K562 (cell line): Measurements from ENCODE around the gene IBA57. TPM values are rescaled to one million over a fixed set of nuclear protein-coding genes. Genes with fewer than 3 reads are reported as not detected.
A peak's percentile ranks its signal among the peaks of the same experiment; 100 is the strongest.

Experiments
- ATAC-seq: fragments of 200-7000 bp; cut with Tn5 transposase; 3 replicates; pipeline ENCODE4 v1.9.1; 2020; ENCODE audit warnings: moderate library complexity
- BruUV-seq: library from RNA; stranded (reverse); fragments of 400-500 nt; replicated peaks from 2 replicates; lab custom pipeline; 2021; lab: Mats Ljungman, UMichigan
- CTCF ChIA-PET: fragments of 300-600 bp; formaldehyde crosslinking; extraction: SDS; loops from one replicate; lab custom pipeline; 2021; ENCODE audit warnings: low intra/inter-chr PET ratio; lab: Yijun Ruan, JAX
- POLR2A ChIA-PET: fragments of 300-600, 350-650 bp; sonication (Branson Sonifier 250); formaldehyde crosslinking; extraction: SDS; loops from one replicate; lab custom pipeline; 2021; ENCODE audit warnings: antibody characterized with exemption, inconsistent platforms; lab: Yijun Ruan, JAX
- DNase-seq, 4 experiments: peaks; one replicate each; pipeline versions ENCODE4 v3.0.0 to v3.0.0-alpha.2; 2011 to 2018; ENCODE audit warnings: low spot score in 3 of 4, mixed read lengths in 3 of 4; ENCODE audit errors: extremely low read depth in 1 of 4
- FAIRE-seq: peaks from 2 replicates; lab custom pipeline; 2011; peaks lifted over from hg19 to GRCh38; lab: Jason Lieb, UNC
- H2AFZ ChIP-seq: 2 replicates; pipeline ENCODE4 v1.6.0; 2011; ENCODE audit warnings: low read depth, low read length, control low read depth, inconsistent platforms
- H3K27ac ChIP-seq: fragments of 200-600 bp; 3 replicates; pipeline ENCODE4 v1.8.0; 2011; ENCODE audit warnings: low read depth, mild to moderate bottlenecking, control low read depth, inconsistent platforms, low read length, moderate library complexity, mixed read lengths; ENCODE audit errors: extremely low read depth
- H3K27me3 ChIP-seq, 2 experiments: fragments of 300-600 bp in 1 of 2; 2 replicates in 1 of 2; 3 replicates in 1 of 2; pipeline versions ENCODE4 v1.6.0 to v1.8.0; 2011; ENCODE audit warnings: inconsistent platforms in 2 of 2, low read length in 2 of 2, mild to moderate bottlenecking in 1 of 2, mixed read lengths in 1 of 2, moderate library complexity in 1 of 2; ENCODE audit not compliant: control insufficient read depth in 2 of 2, insufficient read depth in 2 of 2
- H3K36me3 ChIP-seq: fragments of 300-600 bp; 3 replicates; pipeline ENCODE4 v1.8.0; 2011; ENCODE audit warnings: mild to moderate bottlenecking, low read length, inconsistent platforms; ENCODE audit not compliant: control insufficient read depth, insufficient read depth
- H3K4me1 ChIP-seq, 2 experiments: fragments of 200-600 bp in 1 of 2; replicated peaks in 1 of 2; 2 replicates in 1 of 2; 3 replicates in 1 of 2; pipeline versions ENCODE4 v1.5.1 to v1.8.0; 2011; ENCODE audit warnings: inconsistent platforms in 2 of 2, low read length in 2 of 2, mild to moderate bottlenecking in 1 of 2, mixed read lengths in 1 of 2, moderate library complexity in 1 of 2; ENCODE audit not compliant: control insufficient read depth in 2 of 2, insufficient read depth in 2 of 2
- H3K4me2 ChIP-seq: 2 replicates; pipeline ENCODE4 v1.6.1; 2011; ENCODE audit warnings: low read length, control low read depth, inconsistent platforms, mixed read lengths; ENCODE audit not compliant: insufficient read depth
- H3K4me3 ChIP-seq: fragments of 200-600 bp; sonication (generic), shearing (Covaris generic); 2 replicates; pipeline ENCODE4 v1.5.1; 2016; ENCODE audit warnings: control low read depth, inconsistent platforms
- H3K79me2 ChIP-seq: fragments of 200-600 bp; 3 replicates; pipeline ENCODE4 v1.8.0; 2011; ENCODE audit warnings: low read length, inconsistent platforms; ENCODE audit not compliant: control insufficient read depth, insufficient read depth
- H3K9ac ChIP-seq, 2 experiments: 2 replicates each; pipeline versions ENCODE4 v1.6.0 to v1.6.1; 2011; ENCODE audit warnings: low read depth in 2 of 2, low read length in 2 of 2, control low read depth in 1 of 2, inconsistent platforms in 1 of 2, mild to moderate bottlenecking in 1 of 2, mixed read lengths in 1 of 2; ENCODE audit not compliant: insufficient read depth in 1 of 2
- H3K9me1 ChIP-seq: one replicate; pipeline ENCODE4 v1.6.0; 2011; ENCODE audit warnings: inconsistent platforms, mild to moderate bottlenecking, low read length, moderate library complexity; ENCODE audit not compliant: control insufficient read depth, insufficient read depth
- H3K9me3 ChIP-seq: replicated peaks from 2 replicates; pipeline ENCODE4 v1.5.1; 2011; ENCODE audit warnings: low read depth, low read length, inconsistent platforms; ENCODE audit not compliant: control insufficient read depth, insufficient read depth
- H4K20me1 ChIP-seq: replicated peaks from 2 replicates; pipeline ENCODE4 v1.6.1; 2011; ENCODE audit warnings: low read length, inconsistent platforms, mixed read lengths; ENCODE audit not compliant: control insufficient read depth, insufficient read depth
- CHCHD3 ChIP-seq: fragments of 250-450 bp; sonication (Bioruptor Pico); IDR thresholded peaks from 2 replicates; pipeline ENCODE4 v2.1.2; 2022; ENCODE audit warnings: mild to moderate bottlenecking
- GTF2A2 ChIP-seq: IDR thresholded peaks from 2 replicates; pipeline ENCODE4 v1.6.1; 2016; ENCODE audit warnings: mild to moderate bottlenecking, missing genetic modification characterization, missing compliant biosample characterization
- KAT2B ChIP-seq: IDR thresholded peaks from one replicate; pipeline ENCODE4 v1.6.1; 2012; ENCODE audit warnings: low read depth, mild to moderate bottlenecking, control low read depth, inconsistent platforms, low read length, moderate library complexity
- MEIS2 ChIP-seq: fragments of 450-650 bp; IDR thresholded peaks from 2 replicates; pipeline ENCODE4 v1.6.1; 2014; ENCODE audit warnings: mild to moderate bottlenecking; ENCODE audit not compliant: partially characterized antibody
- NR2F6 ChIP-seq: fragments of 450-650 bp; formaldehyde crosslinking; IDR thresholded peaks from 2 replicates; pipeline ENCODE4 v1.4.0; 2020; ENCODE audit warnings: mild to moderate bottlenecking
- WGBS: fragments of 100-300 bp; shearing (Covaris generic); methylation state at CpG from one replicate; pipeline ENCODE4 v1.1.6; 2016; ENCODE audit warnings: low coverage, mixed read lengths; ENCODE audit not compliant: insufficient coverage; ENCODE audit errors: missing lambda C conversion rate; 5-methylcytosine and 5-hydroxymethylcytosine counted together
- in situ Hi-C: fragments of 300-500 bp; cut with MboI; formaldehyde crosslinking; loops from 4 replicates; pipeline ENCODE4 v1.15.0; 2018; ENCODE audit warnings: inconsistent platforms, mixed read lengths
- intact Hi-C: fragments of 100-400 bp; cut with micrococcal nuclease; formaldehyde crosslinking; loops from 2 replicates; pipeline ENCODE4 v1.14.2; 2022
- polyA plus RNA-seq, 8 experiments: library from polyadenylated mRNA; depleted of rRNA in 4 of 8; stranded (reverse) in 5 of 8; unstranded in 3 of 8; fragments of >200 nt; fragmentation: Nextera tagmentation in 2 of 8; fragmentation: Illumina TruSeq in 1 of 8; extraction: Ambion mirVana in 2 of 8; extraction: Trizol in 1 of 8; gene quantifications; 2 replicates each; pipeline versions ENCODE4 v1.2.1 to v1.2.3, GENCODE V29; 2011 to 2014; ENCODE audit warnings: inconsistent platforms in 1 of 8, missing spikeins in 1 of 8
- total RNA-seq, 7 experiments: library from RNA; depleted of rRNA in 6 of 7; stranded (reverse); fragments of >200 nt in 6 of 7; fragmentation: Illumina TruSeq in 2 of 7; extraction: Trizol in 2 of 7; gene quantifications; 2 replicates each; pipeline versions ENCODE4 v1.2.1 to v1.2.3, GENCODE V29; 2011 to 2021; ENCODE audit warnings: low replicate concordance in 1 of 7
- TF ChIP-seq, protein P1 (sequence below): conservative IDR thresholded peaks from 2 replicates; pipeline ENCODE4 v1.6.1; 2011; ENCODE audit warnings: low read depth, mild to moderate bottlenecking, low read length; ENCODE audit not compliant: control insufficient read depth
- TF ChIP-seq, protein P2 (sequence below): sonication (generic); formaldehyde crosslinking; IDR thresholded peaks from 2 replicates; pipeline ENCODE4 v1.8.0; 2022; ENCODE audit warnings: mild to moderate bottlenecking, missing genetic modification reagents
- TF ChIP-seq, protein P3 (sequence below): sonication (generic); formaldehyde crosslinking; IDR thresholded peaks from 2 replicates; pipeline ENCODE4 v1.8.1; 2022; ENCODE audit warnings: missing genetic modification reagents

IBA57 gene
- total and polyA plus RNA-seq, 9 of the 15 experiments (the other 6 are each of a cell fraction or from before 2014, with no cell fraction given), result 0.77 to 15.5 (median 2.7) TPM

DNA sequence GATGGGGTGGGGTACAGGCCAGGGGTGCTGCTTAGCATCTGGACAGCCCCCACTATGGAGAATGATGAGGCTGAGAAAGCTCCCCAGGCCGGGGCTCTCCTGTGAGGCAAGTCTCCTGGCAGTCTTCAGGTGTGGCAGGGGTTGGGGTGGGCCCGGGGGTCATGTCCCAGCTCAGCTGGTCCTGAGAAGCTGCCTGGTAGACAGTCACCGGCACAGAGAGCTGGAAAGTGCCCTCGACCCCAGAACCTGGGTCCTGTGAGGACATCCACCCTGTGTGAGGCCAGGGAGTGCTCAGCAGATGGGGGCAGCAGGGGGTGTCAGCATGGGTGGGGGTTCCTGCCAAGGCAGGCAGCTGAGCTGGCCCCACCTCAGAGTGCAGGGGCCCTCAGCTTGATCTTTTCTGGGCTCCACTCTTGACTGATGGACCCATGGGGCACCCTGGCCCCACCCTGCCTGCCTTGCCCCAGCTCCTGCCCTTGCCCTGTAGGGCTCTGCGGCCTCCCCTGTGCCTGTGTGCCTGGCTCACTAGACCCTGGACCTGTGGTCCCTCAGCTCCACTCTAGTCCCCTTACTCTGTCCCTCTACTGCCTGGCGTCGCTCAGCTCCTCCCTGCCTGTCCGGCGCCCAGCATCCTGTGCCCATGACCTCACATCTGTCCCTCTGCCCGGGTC is 5.8 kb downstream of the IBA57 start (continued):
- TF ChIP-seq CHCHD3 (no peak), KAT2B (no peak)

DNA sequence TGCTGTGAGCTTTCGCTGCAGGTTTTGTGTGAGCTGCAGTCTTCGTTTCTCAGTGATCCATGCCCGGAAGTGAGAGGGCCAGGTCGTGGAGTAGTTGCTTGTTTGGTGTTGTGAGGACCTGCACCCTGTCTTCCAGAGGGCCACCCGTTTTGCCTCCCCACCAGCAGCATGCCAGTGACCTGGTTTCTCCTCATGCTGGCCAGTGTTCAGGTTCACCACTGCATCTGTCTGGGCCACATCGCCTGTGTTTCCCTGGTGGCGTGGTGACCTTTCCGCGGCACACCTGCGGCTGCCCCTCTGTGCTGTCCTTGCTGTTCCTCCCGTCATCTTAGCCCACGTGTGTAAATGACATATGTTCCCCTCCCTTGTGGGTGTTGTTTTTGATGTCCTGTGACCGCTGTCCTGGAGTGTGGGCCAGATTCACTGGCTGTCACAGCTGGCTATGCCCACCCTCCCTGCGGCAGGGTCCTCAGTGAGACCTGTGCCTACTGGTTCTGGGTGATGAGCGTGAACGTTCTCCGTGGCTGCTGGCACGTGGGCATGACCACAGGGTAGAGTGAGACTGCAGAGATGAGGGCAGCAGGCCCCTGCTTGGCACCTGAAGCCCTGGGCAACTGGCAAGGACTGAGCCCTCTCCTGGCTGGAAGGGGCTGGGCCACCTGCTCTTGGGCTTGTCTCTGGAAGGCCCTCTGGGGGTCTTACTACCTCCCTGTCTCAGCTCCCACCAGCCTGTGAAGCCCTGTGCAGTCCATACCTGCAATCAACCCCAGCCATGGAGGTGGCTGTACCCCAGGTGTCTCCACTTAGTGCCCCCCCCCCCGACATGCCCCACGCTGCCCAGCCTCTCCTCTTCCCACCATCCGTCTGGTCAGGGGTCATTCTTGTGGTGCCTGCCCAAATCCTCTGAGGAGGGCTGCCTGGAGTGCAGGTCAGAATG is 7.3 kb downstream of the IBA57 start:
- no peak overlapping the region for H3K4me3 ChIP-seq
- POLR2A ChIA-PET, result interaction anchor here (0.5 to 2.2 kb wide), 6 partner anchors 8 to 295 kb away, joined by 3 to 19 read pairs (median 5); partner anchors contain the start of gene IBA57
- FAIRE-seq, result no peak
- H3K79me2 ChIP-seq, result peaks cover 4% of the 10 kb centered on the region; the same call in 1 of the 3 replicates
- H3K9me3 ChIP-seq, result no peaks in the 10 kb centered on the region
- peaks cover 6% of the 10 kb centered on the region for H4K20me1 ChIP-seq
- WGBS, result 56% methylated on average over 19 of the region's 21 CpGs
- H3K36me3 ChIP-seq, result peaks cover 10% of the 10 kb centered on the region; the same call in 2 of the 3 replicates
- H3K27ac ChIP-seq, result no peak overlapping the region
- in situ Hi-C loops (no loop called here), intact Hi-C loops (no loop called here)
- no peaks in the 10 kb centered on the region for H3K9me1 ChIP-seq
- no peak for ATAC-seq
- BruUV-seq, result no TSS peak
- no peak overlapping the region for H2AFZ ChIP-seq
- peaks cover 5 to 55% of the 10 kb centered on the region in 2 experiments; a peak in 3 of 5 replicates for H3K4me1 ChIP-seq
- no peak for DNase-seq
- H3K4me2 ChIP-seq, result no peak overlapping the region
- CTCF ChIA-PET, result no interaction called here
- peak overlapping the region in 1 of 2 experiments; percentile 39; a peak in 2 of 4 replicates for H3K9ac ChIP-seq
- H3K27me3 ChIP-seq, result no peaks in the 10 kb centered on the region
- TF ChIP-seq NR2F6 (CRISPR knock-in tag) (no peak), MEIS2 (no peak), GTF2A2 (no peak)
- TF ChIP-seq, protein P1, sequence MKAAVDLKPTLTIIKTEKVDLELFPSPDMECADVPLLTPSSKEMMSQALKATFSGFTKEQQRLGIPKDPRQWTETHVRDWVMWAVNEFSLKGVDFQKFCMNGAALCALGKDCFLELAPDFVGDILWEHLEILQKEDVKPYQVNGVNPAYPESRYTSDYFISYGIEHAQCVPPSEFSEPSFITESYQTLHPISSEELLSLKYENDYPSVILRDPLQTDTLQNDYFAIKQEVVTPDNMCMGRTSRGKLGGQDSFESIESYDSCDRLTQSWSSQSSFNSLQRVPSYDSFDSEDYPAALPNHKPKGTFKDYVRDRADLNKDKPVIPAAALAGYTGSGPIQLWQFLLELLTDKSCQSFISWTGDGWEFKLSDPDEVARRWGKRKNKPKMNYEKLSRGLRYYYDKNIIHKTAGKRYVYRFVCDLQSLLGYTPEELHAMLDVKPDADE, result no peak
- TF ChIP-seq, protein P2, sequence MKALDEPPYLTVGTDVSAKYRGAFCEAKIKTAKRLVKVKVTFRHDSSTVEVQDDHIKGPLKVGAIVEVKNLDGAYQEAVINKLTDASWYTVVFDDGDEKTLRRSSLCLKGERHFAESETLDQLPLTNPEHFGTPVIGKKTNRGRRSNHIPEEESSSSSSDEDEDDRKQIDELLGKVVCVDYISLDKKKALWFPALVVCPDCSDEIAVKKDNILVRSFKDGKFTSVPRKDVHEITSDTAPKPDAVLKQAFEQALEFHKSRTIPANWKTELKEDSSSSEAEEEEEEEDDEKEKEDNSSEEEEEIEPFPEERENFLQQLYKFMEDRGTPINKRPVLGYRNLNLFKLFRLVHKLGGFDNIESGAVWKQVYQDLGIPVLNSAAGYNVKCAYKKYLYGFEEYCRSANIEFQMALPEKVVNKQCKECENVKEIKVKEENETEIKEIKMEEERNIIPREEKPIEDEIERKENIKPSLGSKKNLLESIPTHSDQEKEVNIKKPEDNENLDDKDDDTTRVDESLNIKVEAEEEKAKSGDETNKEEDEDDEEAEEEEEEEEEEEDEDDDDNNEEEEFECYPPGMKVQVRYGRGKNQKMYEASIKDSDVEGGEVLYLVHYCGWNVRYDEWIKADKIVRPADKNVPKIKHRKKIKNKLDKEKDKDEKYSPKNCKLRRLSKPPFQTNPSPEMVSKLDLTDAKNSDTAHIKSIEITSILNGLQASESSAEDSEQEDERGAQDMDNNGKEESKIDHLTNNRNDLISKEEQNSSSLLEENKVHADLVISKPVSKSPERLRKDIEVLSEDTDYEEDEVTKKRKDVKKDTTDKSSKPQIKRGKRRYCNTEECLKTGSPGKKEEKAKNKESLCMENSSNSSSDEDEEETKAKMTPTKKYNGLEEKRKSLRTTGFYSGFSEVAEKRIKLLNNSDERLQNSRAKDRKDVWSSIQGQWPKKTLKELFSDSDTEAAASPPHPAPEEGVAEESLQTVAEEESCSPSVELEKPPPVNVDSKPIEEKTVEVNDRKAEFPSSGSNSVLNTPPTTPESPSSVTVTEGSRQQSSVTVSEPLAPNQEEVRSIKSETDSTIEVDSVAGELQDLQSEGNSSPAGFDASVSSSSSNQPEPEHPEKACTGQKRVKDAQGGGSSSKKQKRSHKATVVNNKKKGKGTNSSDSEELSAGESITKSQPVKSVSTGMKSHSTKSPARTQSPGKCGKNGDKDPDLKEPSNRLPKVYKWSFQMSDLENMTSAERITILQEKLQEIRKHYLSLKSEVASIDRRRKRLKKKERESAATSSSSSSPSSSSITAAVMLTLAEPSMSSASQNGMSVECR (CRISPR knock-in tag), result no peak
- TF ChIP-seq, protein P3, sequence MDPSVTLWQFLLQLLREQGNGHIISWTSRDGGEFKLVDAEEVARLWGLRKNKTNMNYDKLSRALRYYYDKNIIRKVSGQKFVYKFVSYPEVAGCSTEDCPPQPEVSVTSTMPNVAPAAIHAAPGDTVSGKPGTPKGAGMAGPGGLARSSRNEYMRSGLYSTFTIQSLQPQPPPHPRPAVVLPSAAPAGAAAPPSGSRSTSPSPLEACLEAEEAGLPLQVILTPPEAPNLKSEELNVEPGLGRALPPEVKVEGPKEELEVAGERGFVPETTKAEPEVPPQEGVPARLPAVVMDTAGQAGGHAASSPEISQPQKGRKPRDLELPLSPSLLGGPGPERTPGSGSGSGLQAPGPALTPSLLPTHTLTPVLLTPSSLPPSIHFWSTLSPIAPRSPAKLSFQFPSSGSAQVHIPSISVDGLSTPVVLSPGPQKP (CRISPR knock-in tag), result no peak
